ENCODE results near the gene CTDSPL. TPM values are rescaled to one million over a fixed set of nuclear protein-coding genes. Genes with fewer than 3 reads are reported as not detected.

Gene CTDSPL
- total and polyA plus RNA-seq, 2 of the 13 experiments (the other 11 are each of a cell fraction or from before 2014, with no cell fraction given), result 26.1 to 142 TPM

GRCh38 chr3:38003371-38003816 is 141.7 kb downstream of the CTDSPL start (continued):
- peak; percentile 87 for TF ChIP-seq HNF1B (CRISPR knock-in tag; IDR thresholded peaks at IDR 0.05)
- TF ChIP-seq ZNF234 (CRISPR knock-in tag; conservative IDR thresholded peaks at IDR 0.05), result no peak
- TF ChIP-seq MNT (IDR thresholded peaks at IDR 0.05), result peak; percentile 8; the same call in 1 of the 2 replicates
- no peak for TF ChIP-seq HDAC6 (IDR thresholded peaks at IDR 0.05; ENCODE audit: low read depth, low read length)
- no peak for TF ChIP-seq ZFP62 (CRISPR knock-in tag; IDR thresholded peaks at IDR 0.05)
- TF ChIP-seq ZNF777 (CRISPR knock-in tag; IDR thresholded peaks at IDR 0.05), result 0 out of 2 replicates have a peak, but pooled peaks have one; percentile 23
- no peak for TF ChIP-seq ZBED4 (CRISPR knock-in tag; IDR thresholded peaks at IDR 0.05; ENCODE audit: borderline replicate concordance)
- no peak for TF ChIP-seq ZNF468 (CRISPR knock-in tag; IDR thresholded peaks at IDR 0.05)
- no peak for TF ChIP-seq FOSL1 (CRISPR knock-in tag; IDR thresholded peaks at IDR 0.05; ENCODE audit: borderline replicate concordance)
- TF ChIP-seq NFRKB (IDR thresholded peaks at IDR 0.05), result no peak
- TF ChIP-seq ZC3H4 (CRISPR knock-in tag; IDR thresholded peaks at IDR 0.05; ENCODE audit: borderline replicate concordance), result no peak
- no peak for TF ChIP-seq SNAPC5 (CRISPR knock-in tag; IDR thresholded peaks at IDR 0.05; ENCODE audit: borderline replicate concordance)
- 0 out of 2 replicates have a peak, but pooled peaks have one; percentile 33 for TF ChIP-seq ZNF281 (CRISPR knock-in tag; IDR thresholded peaks at IDR 0.05; ENCODE audit: borderline replicate concordance)
- TF ChIP-seq ZNF510 (CRISPR knock-in tag; IDR thresholded peaks at IDR 0.05; ENCODE audit: low read depth), result no peak
- TF ChIP-seq ZNF574 (CRISPR knock-in tag; IDR thresholded peaks at IDR 0.05), result peak; percentile 56; the same call in 1 of the 2 replicates

All from HepG2 (cell line).